ENCODE data around the gene STING1. TPM values are rescaled to one million over a fixed set of nuclear protein-coding genes. Genes with fewer than 3 reads are reported as not detected.
"Not testable (repeated sequence)": the region's sequence is repeated elsewhere in the genome, so short reads cannot be mapped to it uniquely, and the experiment has no call there.

Gene STING1
- total and polyA plus RNA-seq, 4 donors = 54.3 to 204 (median 129) TPM

DNA sequence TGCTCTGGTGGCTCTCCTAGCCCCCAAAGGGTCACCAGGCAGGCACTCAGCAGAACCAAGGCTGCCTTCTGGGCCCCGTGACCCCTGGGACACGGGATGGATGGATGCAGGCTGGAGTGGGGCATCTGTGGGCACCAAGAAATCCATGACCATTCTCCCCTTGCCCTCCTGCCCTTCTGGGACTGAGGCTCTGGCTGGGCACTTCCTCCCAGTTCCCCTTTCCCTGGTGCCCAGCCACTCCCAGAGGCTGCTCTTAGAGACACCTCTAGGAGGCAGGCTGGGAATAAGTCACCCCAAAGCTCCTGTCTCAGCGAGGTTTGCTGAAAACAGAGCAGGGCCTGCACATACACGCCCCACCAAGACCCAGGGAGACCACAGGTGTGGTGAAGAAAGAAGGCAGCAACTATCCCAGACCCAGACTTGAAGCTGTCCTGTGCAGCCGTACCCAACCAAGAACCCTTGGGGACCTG, 943 bp downstream of the STING1 start:
- DNase-seq (peak in 1 of 3 donors; percentile 51), ATAC-seq (ENCODE audit: insufficient read depth, low FRiP score) (peak; percentile 23)
- TF ChIP-seq, protein P1, sequence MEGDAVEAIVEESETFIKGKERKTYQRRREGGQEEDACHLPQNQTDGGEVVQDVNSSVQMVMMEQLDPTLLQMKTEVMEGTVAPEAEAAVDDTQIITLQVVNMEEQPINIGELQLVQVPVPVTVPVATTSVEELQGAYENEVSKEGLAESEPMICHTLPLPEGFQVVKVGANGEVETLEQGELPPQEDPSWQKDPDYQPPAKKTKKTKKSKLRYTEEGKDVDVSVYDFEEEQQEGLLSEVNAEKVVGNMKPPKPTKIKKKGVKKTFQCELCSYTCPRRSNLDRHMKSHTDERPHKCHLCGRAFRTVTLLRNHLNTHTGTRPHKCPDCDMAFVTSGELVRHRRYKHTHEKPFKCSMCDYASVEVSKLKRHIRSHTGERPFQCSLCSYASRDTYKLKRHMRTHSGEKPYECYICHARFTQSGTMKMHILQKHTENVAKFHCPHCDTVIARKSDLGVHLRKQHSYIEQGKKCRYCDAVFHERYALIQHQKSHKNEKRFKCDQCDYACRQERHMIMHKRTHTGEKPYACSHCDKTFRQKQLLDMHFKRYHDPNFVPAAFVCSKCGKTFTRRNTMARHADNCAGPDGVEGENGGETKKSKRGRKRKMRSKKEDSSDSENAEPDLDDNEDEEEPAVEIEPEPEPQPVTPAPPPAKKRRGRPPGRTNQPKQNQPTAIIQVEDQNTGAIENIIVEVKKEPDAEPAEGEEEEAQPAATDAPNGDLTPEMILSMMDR (IDR thresholded peaks at IDR 0.05; ENCODE audit: control extremely low read depth, extremely low read depth) = no peak
- Histone ChIP-seq H3K27ac (ENCODE audit: low read depth in 1 of 2, low read length in 1 of 2) (peak overlapping the region; percentile 81 to 96), H3K9me3 (ENCODE audit: control insufficient read depth in 4 of 4, insufficient read depth in 3 of 4, low read length in 3 of 4) (no peaks in the 10 kb centered on the region), H3K4me3 (peak overlapping the region; percentile 56), H3K36me3 (ENCODE audit: control insufficient read depth in 4 of 4, insufficient read depth in 4 of 4, low read length in 4 of 4) (peaks cover 0 to 24% (median 4%) of the 10 kb centered on the region in 4 donors), H3K27me3 (ENCODE audit: control insufficient read depth in 3 of 3, insufficient read depth in 3 of 3, low read length in 2 of 3) (no peaks in the 10 kb centered on the region), H3K4me1 (ENCODE audit: control insufficient read depth in 5 of 5, insufficient read depth in 5 of 5, low read length in 5 of 5) (peaks cover 0 to 25% (median 8%) of the 10 kb centered on the region in 5 donors), H3K9ac (ENCODE audit: insufficient read depth in 1 of 2, low read length in 2 of 2) (peak overlapping the region; percentile 72 to 97)
- 10 to 11% methylated on average over 5 of the region's 5 CpGs for WGBS, 2 donors

GRCh38 chr5:139481122-139481533, 1.4 kb downstream of the STING1 start:
- Histone ChIP-seq H3K4me1 (ENCODE audit: control insufficient read depth in 5 of 5, insufficient read depth in 5 of 5, low read length in 5 of 5) (peaks cover 0 to 25% (median 8%) of the 10 kb centered on the region in 5 donors), H3K4me3 (peak overlapping the region; percentile 56), H3K27ac (ENCODE audit: low read depth in 1 of 2, low read length in 1 of 2) (peak overlapping the region; percentile 81 to 96), H3K9me3 (ENCODE audit: control insufficient read depth in 4 of 4, insufficient read depth in 3 of 4, low read length in 3 of 4) (no peaks in the 10 kb centered on the region), H3K36me3 (ENCODE audit: control insufficient read depth in 4 of 4, insufficient read depth in 4 of 4, low read length in 4 of 4) (peaks cover 0 to 27% (median 5%) of the 10 kb centered on the region in 4 donors), H3K9ac (ENCODE audit: insufficient read depth in 1 of 2, low read length in 2 of 2) (peak overlapping the region; percentile 72 to 97), H3K27me3 (ENCODE audit: control insufficient read depth in 3 of 3, insufficient read depth in 3 of 3, low read length in 2 of 3) (no peaks in the 10 kb centered on the region)
- 9 to 10% methylated on average over 12 of the region's 12 CpGs for WGBS, 2 donors
- TF ChIP-seq, protein P1 (IDR thresholded peaks at IDR 0.05; ENCODE audit: control extremely low read depth, extremely low read depth) = no peak
- peak in 1 of 3 donors; percentile 55 for DNase-seq
- peak; percentile 3 for ATAC-seq (ENCODE audit: insufficient read depth, low FRiP score)

GRCh38 chr5:139479729-139480128, 2.8 kb downstream of the STING1 start:
- DNase-seq; H3K4me3 ChIP-seq; H3K27me3 ChIP-seq (ENCODE audit: control insufficient read depth in 3 of 3, insufficient read depth in 3 of 3, low read length in 2 of 3); H3K9me3 ChIP-seq (ENCODE audit: control insufficient read depth in 4 of 4, insufficient read depth in 3 of 4, low read length in 3 of 4); H3K9ac ChIP-seq (ENCODE audit: insufficient read depth in 1 of 2, low read length in 2 of 2); ATAC-seq (ENCODE audit: insufficient read depth, low FRiP score); H3K27ac ChIP-seq (ENCODE audit: low read depth in 1 of 2, low read length in 1 of 2): not testable (repeated sequence)
- H3K4me1 ChIP-seq (ENCODE audit: control insufficient read depth in 5 of 5, insufficient read depth in 5 of 5, low read length in 5 of 5) = peaks cover 0 to 34% (median 13%) of the 10 kb centered on the region in 5 donors
- peaks cover 0 to 35% (median 12%) of the 10 kb centered on the region in 4 donors for H3K36me3 ChIP-seq (ENCODE audit: control insufficient read depth in 4 of 4, insufficient read depth in 4 of 4, low read length in 4 of 4)
- WGBS, 2 donors = 90 to 96% methylated on average over 3 to 4 of the region's 4 CpGs

- not testable (repeated sequence) for ATAC-seq (ENCODE audit: insufficient read depth, low FRiP score); H3K4me3 ChIP-seq; DNase-seq; H3K9me3 ChIP-seq (ENCODE audit: control insufficient read depth in 4 of 4, insufficient read depth in 3 of 4, low read length in 3 of 4); H3K9ac ChIP-seq (ENCODE audit: insufficient read depth in 1 of 2, low read length in 2 of 2); H3K27me3 ChIP-seq (ENCODE audit: control insufficient read depth in 3 of 3, insufficient read depth in 3 of 3, low read length in 2 of 3)
- H3K27ac ChIP-seq (ENCODE audit: low read depth in 1 of 2, low read length in 1 of 2) = peak overlapping the region in 1 of 2 donors; percentile 17
- WGBS, 2 donors = 75 to 80% methylated on average over 9 of the region's 9 CpGs
- peaks cover 0 to 37% (median 14%) of the 10 kb centered on the region in 5 donors for H3K4me1 ChIP-seq (ENCODE audit: control insufficient read depth in 5 of 5, insufficient read depth in 5 of 5, low read length in 5 of 5)
- peaks cover 0 to 35% (median 12%) of the 10 kb centered on the region in 4 donors for H3K36me3 ChIP-seq (ENCODE audit: control insufficient read depth in 4 of 4, insufficient read depth in 4 of 4, low read length in 4 of 4)
These were observed 3.7 kb downstream of the STING1 start for GRCh38 chr5:139478657-139479423.

Data from lung (tissue), 12 donors.